ENCODE measurements around the gene STAB2.

STAB2 gene

GRCh38 chr12:103677341-103677740 is 90.3 kb downstream of the STAB2 start:
- no peak overlapping the region for H3K4me3 ChIP-seq (ENCODE audit: low read length)
- DNase-seq (ENCODE audit: low read depth, low spot score) = no peak

DNA sequence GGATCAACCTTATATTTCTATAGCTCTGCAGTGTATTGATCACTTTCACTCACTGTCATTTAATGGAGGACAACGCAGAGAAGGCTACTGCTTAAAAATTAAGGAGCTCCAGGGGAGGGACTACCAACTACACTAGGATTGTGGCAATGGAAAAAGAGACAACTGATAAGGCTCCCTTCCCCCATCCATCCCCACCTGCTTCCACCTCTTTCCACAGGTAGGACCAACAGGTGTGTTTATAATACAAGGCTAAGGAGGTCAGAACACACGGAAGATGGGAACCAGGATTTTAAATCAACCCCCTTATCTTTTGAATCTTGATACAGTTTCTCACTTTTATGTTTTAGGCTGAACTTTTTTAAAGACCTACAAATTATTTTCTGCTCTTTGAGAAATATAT is 90.8 kb downstream of the STAB2 start:
- DNase-seq (ENCODE audit: low read depth, low spot score) = no peak
- H3K4me3 ChIP-seq (ENCODE audit: low read length) = no peak overlapping the region

DNA sequence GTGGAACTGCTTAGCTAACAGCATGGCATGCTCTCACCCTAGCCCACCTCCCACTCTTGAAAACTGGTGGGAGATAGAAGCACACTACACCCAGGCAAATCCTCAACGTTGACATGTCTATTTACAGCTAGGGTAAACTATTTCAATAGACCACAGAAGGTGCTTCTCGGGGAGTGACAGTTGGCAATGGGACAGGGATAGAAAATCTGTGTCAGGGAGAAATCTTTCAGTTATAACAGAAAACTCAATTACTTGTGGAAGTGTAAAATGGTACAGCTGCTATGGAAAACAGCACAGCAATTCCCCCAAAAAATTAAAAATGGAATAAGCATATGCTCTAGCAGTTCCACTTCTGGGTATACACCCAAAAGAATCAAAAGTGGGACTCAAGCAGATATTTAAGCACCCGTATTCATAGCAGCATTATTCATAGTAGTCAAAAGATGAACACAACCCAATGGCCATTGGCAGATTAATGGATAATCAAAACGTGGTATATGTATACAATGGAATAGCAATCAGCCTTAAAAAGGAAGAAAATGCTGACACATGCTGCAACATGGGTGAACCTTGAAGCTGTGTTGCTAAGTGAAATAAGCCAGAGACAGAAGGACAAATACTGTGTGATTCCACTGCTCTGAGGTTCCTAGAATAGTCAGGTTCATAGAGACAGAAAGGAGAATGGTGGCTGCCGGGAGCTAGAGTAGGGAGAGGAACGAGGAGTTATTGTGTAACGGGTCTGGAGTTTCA is 92.5 kb downstream of the STAB2 start:
- no peak for DNase-seq (ENCODE audit: low read depth, low spot score)
- H3K4me3 ChIP-seq (ENCODE audit: low read length) = no peak overlapping the region

DNA sequence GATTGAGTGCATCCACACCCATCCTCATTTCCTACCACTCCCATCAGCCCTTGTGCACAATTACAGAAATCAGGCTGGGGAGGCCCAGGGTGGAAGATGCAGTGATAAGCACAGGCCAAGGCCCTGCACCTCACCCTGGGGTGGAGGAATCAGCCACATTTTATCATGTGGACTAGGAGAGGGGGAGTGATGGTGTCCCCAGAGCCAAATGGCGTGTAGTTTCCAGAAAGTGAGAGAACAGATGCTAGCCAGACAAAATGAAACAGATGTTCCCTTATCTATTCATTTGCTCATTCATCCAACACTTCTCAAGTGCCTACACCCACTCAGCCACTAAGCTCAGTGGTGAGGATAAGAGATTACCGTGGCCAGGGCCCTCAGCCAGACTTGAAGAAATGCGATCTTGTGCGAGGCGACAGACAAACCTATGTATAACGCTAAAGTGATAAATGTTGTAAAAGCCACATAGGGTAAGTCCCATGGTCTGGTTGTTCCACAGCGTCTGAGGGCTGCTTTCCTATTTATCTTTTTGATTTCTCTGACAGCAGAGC is 93.6 kb downstream of the STAB2 start:
- H3K4me3 ChIP-seq (ENCODE audit: low read length) = no peak overlapping the region
- no peak for DNase-seq (ENCODE audit: low read depth, low spot score)

DNA sequence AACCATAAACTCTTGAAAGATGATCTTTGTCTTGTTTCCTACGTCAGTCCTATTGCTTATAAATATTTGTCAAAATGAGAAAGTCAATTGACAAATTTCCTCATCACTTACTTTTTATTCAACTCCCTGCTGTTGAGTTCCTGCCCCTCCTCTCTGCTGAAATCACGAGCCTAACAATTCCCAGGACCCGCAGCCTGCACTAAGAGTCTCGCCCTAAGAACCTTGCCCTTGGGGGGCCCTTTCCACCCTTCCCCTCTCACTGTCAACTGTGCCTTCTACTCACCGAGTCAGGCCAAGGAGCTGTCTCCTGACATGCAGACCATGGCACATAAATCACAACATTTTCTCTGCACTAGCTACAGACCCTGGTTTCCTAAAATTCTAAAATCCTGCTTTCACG is 99.0 kb downstream of the STAB2 start:
- no peak overlapping the region for H3K4me3 ChIP-seq (ENCODE audit: low read length)
- no peak for DNase-seq (ENCODE audit: low read depth, low spot score)

GRCh38 chr12:103687253-103687652 is 100.2 kb downstream of the STAB2 start:
- DNase-seq (ENCODE audit: low read depth, low spot score) = no peak
- H3K4me3 ChIP-seq (ENCODE audit: low read length) = no peak overlapping the region

GRCh38 chr12:103688376-103689063 is 101.4 kb downstream of the STAB2 start:
- H3K4me3 ChIP-seq (ENCODE audit: low read length) = no peak overlapping the region
- no peak for DNase-seq (ENCODE audit: low read depth, low spot score)

DNA sequence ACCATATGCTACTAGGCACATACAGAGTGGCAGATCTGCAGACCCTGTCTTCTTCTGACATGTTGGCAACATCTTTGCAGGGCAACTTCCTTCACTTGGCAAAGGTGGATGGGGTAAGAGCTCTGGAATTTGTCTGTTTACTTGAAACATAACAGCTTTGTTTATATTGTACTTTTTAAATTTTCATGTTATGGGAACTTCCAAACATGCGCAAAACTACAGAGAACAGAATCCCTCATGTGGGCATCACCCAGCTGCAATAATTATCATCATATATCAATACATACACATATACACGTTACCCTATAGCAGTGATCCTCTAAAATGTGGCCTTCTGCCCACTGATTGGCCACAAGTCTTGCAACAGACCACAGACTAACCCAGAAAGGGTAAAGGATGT is 103.4 kb downstream of the STAB2 start:
- H3K4me3 ChIP-seq (ENCODE audit: low read length) = no peak overlapping the region

DNA sequence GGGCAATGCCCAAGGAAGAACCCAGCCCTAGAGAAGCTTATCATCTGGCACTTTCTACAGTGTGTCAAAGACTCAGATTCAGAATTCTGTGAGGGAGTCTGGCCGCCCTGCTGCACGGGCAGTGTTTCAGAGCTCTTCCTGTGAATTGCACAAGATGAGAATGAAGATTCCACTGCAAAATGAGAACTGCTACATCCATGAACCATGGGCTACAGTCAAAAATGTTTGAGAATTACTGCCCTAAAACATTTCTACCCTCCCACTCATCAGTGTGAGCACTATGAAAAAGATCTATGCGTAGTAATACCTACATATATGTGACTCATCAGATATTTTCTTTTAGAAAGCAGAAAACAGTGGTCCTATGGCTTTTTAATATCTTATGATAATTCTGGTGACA is 104.0 kb downstream of the STAB2 start:
- H3K4me3 ChIP-seq (ENCODE audit: low read length) = no peak overlapping the region
- DNase-seq (ENCODE audit: low read depth, low spot score) = no peak

More for the DNA sequence above, 103.4 kb downstream of the STAB2 start:
- no peak for DNase-seq (ENCODE audit: low read depth, low spot score)

DNA sequence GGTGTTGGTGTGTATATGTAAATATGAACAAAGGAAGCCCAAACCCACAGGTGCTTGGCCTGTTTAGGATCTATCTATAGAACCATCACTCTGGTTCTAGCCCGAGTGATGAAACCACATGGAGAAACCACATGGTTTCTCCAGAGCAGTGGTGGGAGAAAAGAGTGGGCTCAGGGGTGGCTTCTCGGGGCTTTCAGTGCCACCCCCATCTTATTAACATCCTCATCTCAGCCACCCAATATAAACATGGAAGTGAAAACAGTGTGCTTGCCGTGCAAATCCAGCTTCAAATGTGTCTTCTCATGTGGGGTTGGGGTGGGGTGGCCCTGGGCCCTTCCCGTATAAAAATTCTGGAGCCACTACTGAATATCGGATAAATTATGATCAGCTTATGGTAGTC is 109.0 kb downstream of the STAB2 start:
- no peak for DNase-seq (ENCODE audit: low read depth, low spot score)
- no peak overlapping the region for H3K4me3 ChIP-seq (ENCODE audit: low read length)

- DNase-seq (ENCODE audit: low read depth, low spot score) = no peak
- no peak overlapping the region for H3K4me3 ChIP-seq (ENCODE audit: low read length)
Measured at GRCh38 chr12:103697971-103698751, 111.1 kb downstream of the STAB2 start.

- DNase-seq (ENCODE audit: low read depth, low spot score) = no peak
- no peak overlapping the region for H3K4me3 ChIP-seq (ENCODE audit: low read length)
Measured at GRCh38 chr12:103698752-103699560, 111.9 kb downstream of the STAB2 start.

DNA sequence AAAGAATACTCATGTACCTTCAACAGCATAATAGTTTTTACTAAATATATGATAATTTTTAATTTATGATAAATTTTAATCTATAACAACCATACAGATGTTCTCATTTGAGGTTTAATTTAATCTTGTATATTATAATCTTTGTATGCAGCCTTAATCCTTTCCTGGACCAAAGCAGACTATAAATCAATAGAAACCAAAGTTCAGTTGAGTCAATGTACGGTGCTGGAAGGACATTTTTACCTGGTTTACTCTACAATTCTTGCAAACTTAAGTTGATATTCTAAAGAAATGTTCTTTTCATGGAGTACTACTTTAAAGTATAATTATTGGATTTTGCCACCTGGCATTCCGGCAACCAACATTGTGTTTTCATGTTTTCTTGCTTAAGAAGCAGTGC is 118.0 kb downstream of the STAB2 start:
- DNase-seq (ENCODE audit: low read depth, low spot score) = no peak
- no peak overlapping the region for H3K4me3 ChIP-seq (ENCODE audit: low read length)

- no peak for DNase-seq (ENCODE audit: low read depth, low spot score)
- H3K4me3 ChIP-seq (ENCODE audit: low read length) = no peak overlapping the region
Measured at GRCh38 chr12:103705927-103706326, 118.9 kb downstream of the STAB2 start.

- DNase-seq (ENCODE audit: low read depth, low spot score) = no peak
- no peak overlapping the region for H3K4me3 ChIP-seq (ENCODE audit: low read length)
Measured at GRCh38 chr12:103707446-103707845, 120.4 kb downstream of the STAB2 start.

GRCh38 chr12:103710544-103710943 is 123.5 kb downstream of the STAB2 start:
- H3K4me3 ChIP-seq (ENCODE audit: low read length) = no peak overlapping the region
- no peak for DNase-seq (ENCODE audit: low read depth, low spot score)

DNA sequence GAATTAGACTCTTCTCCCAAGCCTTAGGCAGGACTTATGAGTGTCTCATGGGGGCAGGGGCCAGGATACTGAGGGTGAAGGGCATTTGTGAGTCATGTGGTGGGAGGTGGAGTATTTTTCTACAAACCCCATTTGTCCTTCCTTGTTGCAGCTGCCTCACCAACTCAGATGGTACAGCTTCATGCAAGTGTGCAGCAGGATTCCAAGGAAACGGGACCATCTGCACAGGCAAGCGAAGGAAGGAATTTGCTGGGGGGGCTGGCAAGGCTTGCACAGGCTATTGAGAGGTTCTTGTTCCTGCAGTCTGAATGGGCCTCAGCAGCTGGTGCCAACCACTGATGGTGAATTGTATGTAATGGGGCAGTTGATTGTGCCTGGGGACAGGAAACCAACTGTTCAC is 125.1 kb downstream of the STAB2 start:
- H3K4me3 ChIP-seq (ENCODE audit: low read length) = no peak overlapping the region
- DNase-seq (ENCODE audit: low read depth, low spot score) = no peak

DNA sequence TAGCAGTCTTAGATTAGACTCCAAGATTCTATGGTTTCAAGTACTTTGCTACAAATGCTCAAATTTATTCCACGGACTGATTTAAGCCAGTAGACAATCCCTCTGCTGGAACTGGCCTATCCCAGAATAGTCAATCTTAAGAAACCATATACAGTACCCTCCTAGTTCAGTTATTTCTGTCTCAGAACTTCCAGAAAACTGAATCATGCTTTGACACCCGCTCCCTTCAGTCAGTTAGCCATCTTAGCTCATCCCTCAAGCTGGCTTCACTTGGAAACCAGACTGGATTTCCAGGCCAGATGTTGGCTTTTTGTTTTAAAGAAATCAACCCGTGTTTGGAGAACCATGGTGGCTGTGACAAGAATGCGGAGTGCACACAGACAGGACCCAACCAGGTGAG is 128.4 kb downstream of the STAB2 start:
- no peak overlapping the region for H3K4me3 ChIP-seq (ENCODE audit: low read length)
- no peak for DNase-seq (ENCODE audit: low read depth, low spot score)

- no peak for DNase-seq (ENCODE audit: low read depth, low spot score)
- H3K4me3 ChIP-seq (ENCODE audit: low read length) = no peak overlapping the region
Measured at GRCh38 chr12:103716517-103717196, 129.6 kb downstream of the STAB2 start.

Data from Jurkat, Clone E6-1 (cell line).